WI38 (cell line): ENCODE results near the gene WASHC3.
A peak's percentile ranks its signal among the peaks of the same experiment; 100 is the strongest.
"Not testable (repeated sequence)": the region's sequence is repeated elsewhere in the genome, so short reads cannot be mapped to it uniquely, and the experiment has no call there.

ENCODE experiments used
- H3K4me3 ChIP-seq: 2 replicates; pipeline ENCODE4 v1.5.1; 2011; ENCODE audit warnings: low read depth, mild to moderate bottlenecking, control low read depth, low read length
- CTCF ChIP-seq: IDR thresholded peaks from 2 replicates; pipeline ENCODE4 v1.5.1; 2012; ENCODE audit warnings: low read depth, mild to moderate bottlenecking, control low read depth, low read length

The WASHC3 gene

GRCh38 chr12:102061560-102062418, at the start of gene WASHC3:
Gene WASHC3, minus strand, starts transcription at chr12:102061991. Its CDS starts 29 bp downstream, at chr12:102061962.
- H3K4me3 ChIP-seq = peak within 1 kb of the TSS; percentile 78
- TF ChIP-seq CTCF = no peak

- TF ChIP-seq CTCF = no peak
- no peak overlapping the region for H3K4me3 ChIP-seq
Observed at GRCh38 chr12:102110782-102111181, 49.0 kb upstream of the WASHC3 start.

- no peak for TF ChIP-seq CTCF
Observed at GRCh38 chr12:102107970-102108369, 46.2 kb upstream of the WASHC3 start.

GRCh38 chr12:102106905-102107304, 45.1 kb upstream of the WASHC3 start:
- H3K4me3 ChIP-seq = no peak overlapping the region
- TF ChIP-seq CTCF = no peak

More at GRCh38 chr12:102107970-102108369, 46.2 kb upstream of the WASHC3 start:
- no peak overlapping the region for H3K4me3 ChIP-seq

GRCh38 chr12:102096855-102097254, 35.1 kb upstream of the WASHC3 start:
- no peak for TF ChIP-seq CTCF
- no peak overlapping the region for H3K4me3 ChIP-seq

- no peak overlapping the region for H3K4me3 ChIP-seq
- TF ChIP-seq CTCF = peak; percentile 28; the same call in 1 of the 2 replicates
Observed at GRCh38 chr12:102095677-102096263, 34.0 kb upstream of the WASHC3 start.

- TF ChIP-seq CTCF = no peak
- H3K4me3 ChIP-seq = no peak overlapping the region
Observed at GRCh38 chr12:102093319-102093718, 31.5 kb upstream of the WASHC3 start.

GRCh38 chr12:102089228-102089835, 27.5 kb upstream of the WASHC3 start:
- H3K4me3 ChIP-seq = not testable (repeated sequence)
